ENCODE results near the gene BTBD9.

DNA sequence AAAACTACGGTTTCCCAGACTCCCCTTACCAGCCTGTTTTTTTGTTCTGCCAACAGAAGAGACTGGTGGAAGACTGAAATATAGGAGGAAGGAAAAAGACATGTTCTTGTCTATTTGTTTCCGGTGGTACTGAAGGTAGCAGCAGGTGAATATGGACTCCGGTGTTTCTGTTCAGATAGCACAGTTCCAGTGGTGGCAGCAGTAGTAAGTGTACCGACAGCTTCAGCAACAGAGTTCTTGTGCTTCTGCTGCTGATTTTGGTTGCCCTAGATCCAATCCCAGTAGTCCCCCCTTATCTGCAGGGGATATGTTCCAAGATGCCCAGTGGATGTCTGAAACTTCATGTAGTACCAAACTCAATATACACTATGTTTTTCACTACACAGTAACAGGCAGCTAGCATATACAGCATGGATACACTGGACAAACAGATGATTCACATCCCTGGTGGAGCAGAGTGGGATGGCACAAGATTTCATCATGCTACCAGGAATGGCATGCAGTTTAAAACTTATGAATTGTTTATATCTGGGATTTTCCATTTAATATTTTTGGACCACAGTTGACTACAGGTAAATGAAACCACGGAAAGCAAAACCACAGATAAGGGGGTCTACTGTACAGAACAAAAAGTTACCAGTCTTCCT lies 301.8 kb downstream of the BTBD9 start:
- no peak for TF ChIP-seq SUZ12 (IDR thresholded peaks at IDR 0.05; ENCODE audit: extremely low read depth, insufficient read depth, insufficient read length)
- TF ChIP-seq YY1 (IDR thresholded peaks at IDR 0.05; ENCODE audit: insufficient read depth, insufficient read length): no peak
- TF ChIP-seq ZNF274 (IDR thresholded peaks at IDR 0.05; ENCODE audit: low read depth, low read length): no peak

All from NT2/D1 (cell line).